Activated naive CD8-positive, alpha-beta T cell treated with anti-CD3 and anti-CD28 coated beads, Interleukin-2, amount 50 U/mL, for 24 hours (primary cell): ENCODE results near the gene ARID3C.

Experiments used
- ATAC-seq: fragments of 150-1000 bp; cut with Tn5 transposase; one replicate; pipeline ENCODE4 v1.10.0; 2021
- DNase-seq: peaks from one replicate; pipeline ENCODE4 v3.0.0; 2021
- H3K27ac Mint-ChIP-seq: one replicate; pipeline ENCODE4 v1.8.0; 2021; ENCODE audit warnings: mild to moderate bottlenecking, mixed read lengths
- H3K27me3 Mint-ChIP-seq: one replicate; pipeline ENCODE4 v1.8.0; 2021; ENCODE audit warnings: mixed read lengths
- H3K36me3 Mint-ChIP-seq: one replicate; pipeline ENCODE4 v1.8.0; 2021; ENCODE audit warnings: low read depth, mixed read lengths
- H3K4me1 Mint-ChIP-seq: one replicate; pipeline ENCODE4 v1.8.0; 2021; ENCODE audit warnings: mixed read lengths
- H3K4me3 Mint-ChIP-seq: one replicate; pipeline ENCODE4 v1.8.0; 2021; ENCODE audit warnings: mild to moderate bottlenecking, moderate library complexity, mixed read lengths
- H3K9me3 Mint-ChIP-seq: one replicate; pipeline ENCODE4 v1.8.0; 2021; ENCODE audit warnings: mixed read lengths

The ARID3C gene

GRCh38 chr9:34603610-34604231, 25.1 kb downstream of the ARID3C start:
- Mint-ChIP-seq H3K27me3 (peaks cover 9% of the 10 kb centered on the region), H3K4me3 (no peak overlapping the region), H3K27ac (no peak overlapping the region), H3K9me3 (no peaks in the 10 kb centered on the region), H3K36me3 (no peaks in the 10 kb centered on the region), H3K4me1 (no peaks in the 10 kb centered on the region)
- peak; percentile 85 for DNase-seq
- peak; percentile 83 for ATAC-seq

- Mint-ChIP-seq H3K9me3 (no peaks in the 10 kb centered on the region), H3K4me3 (no peak overlapping the region), H3K36me3 (no peaks in the 10 kb centered on the region), H3K27ac (no peak overlapping the region), H3K4me1 (no peaks in the 10 kb centered on the region), H3K27me3 (peaks cover 12% of the 10 kb centered on the region)
- no peak for DNase-seq
- ATAC-seq = no peak
These were observed 26.8 kb downstream of the ARID3C start for GRCh38 chr9:34601937-34602573.

GRCh38 chr9:34600908-34601307, 28.0 kb downstream of the ARID3C start:
- no peaks in the 10 kb centered on the region for H3K36me3 Mint-ChIP-seq
- DNase-seq (no peak), ATAC-seq (no peak)
- peaks cover 19% of the 10 kb centered on the region for H3K27me3 Mint-ChIP-seq
- H3K4me3 Mint-ChIP-seq = no peak overlapping the region
- no peaks in the 10 kb centered on the region for H3K9me3 Mint-ChIP-seq
- H3K27ac Mint-ChIP-seq = no peak overlapping the region
- no peaks in the 10 kb centered on the region for H3K4me1 Mint-ChIP-seq

- no peaks in the 10 kb centered on the region for H3K9me3 Mint-ChIP-seq
- H3K4me1 Mint-ChIP-seq = no peaks in the 10 kb centered on the region
- no peak for ATAC-seq
- H3K27me3 Mint-ChIP-seq = peaks cover 22% of the 10 kb centered on the region
- no peaks in the 10 kb centered on the region for H3K36me3 Mint-ChIP-seq
- DNase-seq = no peak
- no peak overlapping the region for H3K27ac Mint-ChIP-seq
- no peak overlapping the region for H3K4me3 Mint-ChIP-seq
These were observed 29.3 kb downstream of the ARID3C start for GRCh38 chr9:34599546-34599945.

GRCh38 chr9:34594177-34594576, 34.7 kb downstream of the ARID3C start:
- ATAC-seq = no peak
- H3K9me3 Mint-ChIP-seq = no peaks in the 10 kb centered on the region
- no peak overlapping the region for H3K27ac Mint-ChIP-seq
- no peak for DNase-seq
- H3K4me1 Mint-ChIP-seq = peaks cover 20% of the 10 kb centered on the region
- H3K27me3 Mint-ChIP-seq = peaks cover 56% of the 10 kb centered on the region
- H3K4me3 Mint-ChIP-seq = no peak overlapping the region
- no peaks in the 10 kb centered on the region for H3K36me3 Mint-ChIP-seq

GRCh38 chr9:34592895-34593601, 35.8 kb downstream of the ARID3C start:
- H3K4me1 Mint-ChIP-seq = peaks cover 23% of the 10 kb centered on the region
- ATAC-seq (no peak), DNase-seq (no peak)
- no peak overlapping the region for H3K27ac Mint-ChIP-seq
- no peak overlapping the region for H3K4me3 Mint-ChIP-seq
- peaks cover 67% of the 10 kb centered on the region for H3K27me3 Mint-ChIP-seq
- H3K9me3 Mint-ChIP-seq = no peaks in the 10 kb centered on the region
- no peaks in the 10 kb centered on the region for H3K36me3 Mint-ChIP-seq

- no peak overlapping the region for H3K4me3 Mint-ChIP-seq
- no peaks in the 10 kb centered on the region for H3K36me3 Mint-ChIP-seq
- no peak overlapping the region for H3K27ac Mint-ChIP-seq
- DNase-seq (no peak), ATAC-seq (no peak)
- peaks cover 72% of the 10 kb centered on the region for H3K27me3 Mint-ChIP-seq
- peaks cover 23% of the 10 kb centered on the region for H3K4me1 Mint-ChIP-seq
- no peaks in the 10 kb centered on the region for H3K9me3 Mint-ChIP-seq
These were observed 36.7 kb downstream of the ARID3C start for GRCh38 chr9:34591917-34592866.

- DNase-seq = peak; percentile 90
- H3K27ac Mint-ChIP-seq = no peak overlapping the region
These were observed 37.5 kb downstream of the ARID3C start for GRCh38 chr9:34591248-34591916.

GRCh38 chr9:34590381-34591247, 38.3 kb downstream of the ARID3C start:
- Mint-ChIP-seq H3K27ac (no peak overlapping the region), H3K27me3 (peaks cover 81% of the 10 kb centered on the region), H3K9me3 (no peaks in the 10 kb centered on the region), H3K4me3 (peak overlapping the region; percentile 60), H3K36me3 (no peaks in the 10 kb centered on the region), H3K4me1 (peaks cover 23% of the 10 kb centered on the region)
- peak; percentile 10 for DNase-seq
- ATAC-seq = no peak

More at GRCh38 chr9:34591248-34591916, 37.5 kb downstream of the ARID3C start:
- Mint-ChIP-seq H3K36me3 (no peaks in the 10 kb centered on the region), H3K9me3 (no peaks in the 10 kb centered on the region), H3K4me3 (peak overlapping the region; percentile 60), H3K4me1 (peaks cover 23% of the 10 kb centered on the region), H3K27me3 (peaks cover 77% of the 10 kb centered on the region)
- ATAC-seq = peak; percentile 69

- peaks cover 81% of the 10 kb centered on the region for H3K27me3 Mint-ChIP-seq
- ATAC-seq (no peak), DNase-seq (peak; percentile 12)
- no peak within 1 kb of the TSS for H3K27ac Mint-ChIP-seq
- H3K36me3 Mint-ChIP-seq = no peaks in the 10 kb centered on the region
- H3K4me3 Mint-ChIP-seq = peak within 1 kb of the TSS; percentile 60
- no peaks in the 10 kb centered on the region for H3K9me3 Mint-ChIP-seq
- peaks cover 23% of the 10 kb centered on the region for H3K4me1 Mint-ChIP-seq
These were observed 39.1 kb downstream of the ARID3C start, which contains the start of gene CNTFR for GRCh38 chr9:34589636-34590380. Gene CNTFR (minus strand): TSS chr9:34589724. CDS start chr9:34568981, 20,743 bp downstream.

- Mint-ChIP-seq H3K36me3 (no peaks in the 10 kb centered on the region), H3K27me3 (peaks cover 80% of the 10 kb centered on the region), H3K9me3 (no peaks in the 10 kb centered on the region), H3K4me3 (peak overlapping the region; percentile 56), H3K4me1 (peaks cover 23% of the 10 kb centered on the region), H3K27ac (no peak overlapping the region)
- DNase-seq (peak; percentile 17), ATAC-seq (no peak)
These were observed 39.9 kb downstream of the ARID3C start for GRCh38 chr9:34588671-34589635.

GRCh38 chr9:34587271-34587670, 41.6 kb downstream of the ARID3C start:
- Mint-ChIP-seq H3K27ac (no peak overlapping the region), H3K9me3 (no peaks in the 10 kb centered on the region), H3K27me3 (peaks cover 72% of the 10 kb centered on the region), H3K36me3 (no peaks in the 10 kb centered on the region), H3K4me3 (no peak overlapping the region), H3K4me1 (peaks cover 19% of the 10 kb centered on the region)
- no peak for ATAC-seq
- DNase-seq = no peak
